GM19455 (cell line): ENCODE measurements around the gene SLC9A4.

ENCODE experiments used
- ATAC-seq: cut with Tn5 transposase; IDR thresholded peaks from one replicate; pipeline ENCODE4 v1.9.1; 2021; ENCODE audit not compliant: unreplicated experiment

The SLC9A4 gene

GRCh38 chr2:102453501-102453900 lies 19.5 kb upstream of the SLC9A4 start:
- no peak for ATAC-seq

GRCh38 chr2:102455061-102455670 lies 17.9 kb upstream of the SLC9A4 start:
- ATAC-seq, result no peak

- no peak for ATAC-seq
Measured at GRCh38 chr2:102460467-102460866, 12.6 kb upstream of the SLC9A4 start.

GRCh38 chr2:102461188-102461587 lies 11.8 kb upstream of the SLC9A4 start:
- ATAC-seq, result no peak

- ATAC-seq, result no peak
Measured at GRCh38 chr2:102463160-102463559, 9.9 kb upstream of the SLC9A4 start.

GRCh38 chr2:102470168-102470567 lies 2.9 kb upstream of the SLC9A4 start:
- ATAC-seq, result no peak

GRCh38 chr2:102473631-102474030 lies 605 bp downstream of the SLC9A4 start:
- no peak for ATAC-seq

- ATAC-seq, result no peak
Measured at GRCh38 chr2:102474785-102475184, 1.8 kb downstream of the SLC9A4 start.

GRCh38 chr2:102478686-102479470 lies 5.9 kb downstream of the SLC9A4 start:
- ATAC-seq, result no peak

- no peak for ATAC-seq
Measured at GRCh38 chr2:102480285-102481195, 7.5 kb downstream of the SLC9A4 start.

GRCh38 chr2:102481931-102482330 lies 8.9 kb downstream of the SLC9A4 start:
- ATAC-seq, result no peak

- ATAC-seq, result no peak
Measured at GRCh38 chr2:102483086-102483485, 10.1 kb downstream of the SLC9A4 start.

GRCh38 chr2:102484310-102485061 lies 11.5 kb downstream of the SLC9A4 start:
- no peak for ATAC-seq

GRCh38 chr2:102485147-102485785 lies 12.2 kb downstream of the SLC9A4 start:
- ATAC-seq, result no peak

- ATAC-seq, result no peak
Measured at GRCh38 chr2:102486941-102487702, 14.1 kb downstream of the SLC9A4 start.

GRCh38 chr2:102487761-102488462 lies 14.9 kb downstream of the SLC9A4 start:
- no peak for ATAC-seq

GRCh38 chr2:102489646-102490045 lies 16.6 kb downstream of the SLC9A4 start:
- no peak for ATAC-seq

- ATAC-seq, result no peak
Measured at GRCh38 chr2:102492006-102492405, 19.0 kb downstream of the SLC9A4 start.

- no peak for ATAC-seq
Measured at GRCh38 chr2:102494570-102494969, 21.5 kb downstream of the SLC9A4 start.
